GM19238 (cell line): ENCODE data around the gene GSK3B.

Experiments
- DNase-seq: peaks from one replicate; pipeline ENCODE4 v3.0.0; 2011; ENCODE audit warnings: low spot score; ENCODE audit not compliant: insufficient read length

GSK3B gene

DNA sequence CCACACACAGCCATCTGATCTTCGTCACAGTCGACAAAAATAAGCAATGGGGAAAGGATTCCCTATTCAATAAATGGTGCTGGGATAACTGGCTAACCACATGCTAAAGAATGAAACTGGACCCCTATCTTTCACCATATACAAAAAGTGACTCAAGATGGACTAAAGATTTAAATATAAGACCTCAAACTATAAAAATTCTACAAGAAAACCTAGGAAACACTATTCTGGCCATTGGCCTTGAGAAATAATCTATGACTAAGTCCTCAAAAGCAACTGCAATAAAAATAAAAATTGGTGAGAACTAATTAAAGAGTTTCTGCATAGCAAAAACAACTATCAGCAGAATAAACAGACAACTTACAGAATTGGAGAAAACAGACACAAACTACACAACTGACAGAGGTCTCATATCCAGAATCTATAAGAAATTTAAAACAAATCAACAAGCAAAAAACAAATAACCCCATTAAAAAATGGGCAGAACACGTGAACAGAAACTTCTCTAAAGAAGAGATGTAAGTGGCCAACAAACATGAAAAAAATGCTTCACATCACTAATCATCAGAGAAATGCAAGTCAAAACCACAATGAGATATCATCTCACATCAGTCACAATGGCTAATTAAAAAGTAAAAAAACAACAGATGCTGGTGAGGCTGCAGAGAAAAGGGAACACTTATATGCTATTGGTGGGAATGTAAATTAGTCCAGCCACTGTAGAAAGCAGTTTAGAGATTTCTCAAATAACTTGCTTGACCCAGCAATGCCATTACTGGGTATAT, 208.3 kb downstream of the GSK3B start:
- DNase-seq = no peak

DNA sequence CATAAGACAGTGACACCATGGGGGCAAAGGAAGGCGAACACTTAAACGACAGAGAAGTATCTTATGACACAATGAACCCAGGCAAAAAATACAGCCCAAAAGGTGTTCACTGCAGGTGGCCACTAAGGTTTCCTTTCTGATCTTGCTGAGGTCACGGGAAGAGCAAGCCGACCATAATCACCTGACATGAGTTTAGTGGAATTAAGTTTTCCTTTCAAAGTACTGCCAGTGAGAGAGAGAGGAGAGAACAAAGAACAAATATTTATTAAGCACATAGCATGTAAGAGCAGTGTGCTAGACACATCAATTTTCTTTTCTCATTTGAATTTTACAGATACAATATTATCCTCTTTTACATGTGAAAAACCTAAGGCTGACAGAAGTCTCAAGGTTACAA, 210.1 kb downstream of the GSK3B start:
- DNase-seq = no peak

DNA sequence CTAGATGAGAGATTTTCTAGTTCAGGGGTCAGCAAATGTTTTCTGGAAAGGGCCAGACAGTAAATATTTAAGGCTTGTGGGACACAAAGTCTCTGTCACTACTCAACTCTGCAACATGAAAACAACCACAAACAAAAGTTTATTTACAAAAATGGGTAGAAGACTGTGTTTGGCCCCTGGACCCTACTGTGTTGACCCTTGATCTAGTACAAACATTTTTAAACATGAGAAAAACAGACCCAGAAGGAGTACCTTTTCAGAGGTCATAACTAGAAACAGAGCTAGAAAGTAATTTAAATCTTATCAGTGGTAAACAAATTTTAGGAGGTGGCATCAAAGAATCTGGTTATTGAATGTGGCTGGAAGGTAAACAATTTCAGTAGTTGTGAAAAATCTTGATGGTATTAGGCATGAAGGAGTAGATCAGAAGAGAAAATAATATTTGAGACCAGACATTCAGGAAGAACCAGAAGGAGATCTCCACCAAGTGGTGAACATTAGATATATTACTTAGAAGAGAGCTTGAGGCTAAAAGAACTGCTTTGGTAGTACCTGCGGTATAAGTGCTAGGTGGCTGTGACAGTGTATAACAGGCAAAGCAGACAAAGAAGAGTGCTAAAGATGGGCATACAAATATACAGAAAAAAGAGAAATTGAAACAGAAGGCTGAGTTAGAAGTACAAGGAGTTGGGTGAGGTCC, 210.6 kb downstream of the GSK3B start:
- no peak for DNase-seq

DNA sequence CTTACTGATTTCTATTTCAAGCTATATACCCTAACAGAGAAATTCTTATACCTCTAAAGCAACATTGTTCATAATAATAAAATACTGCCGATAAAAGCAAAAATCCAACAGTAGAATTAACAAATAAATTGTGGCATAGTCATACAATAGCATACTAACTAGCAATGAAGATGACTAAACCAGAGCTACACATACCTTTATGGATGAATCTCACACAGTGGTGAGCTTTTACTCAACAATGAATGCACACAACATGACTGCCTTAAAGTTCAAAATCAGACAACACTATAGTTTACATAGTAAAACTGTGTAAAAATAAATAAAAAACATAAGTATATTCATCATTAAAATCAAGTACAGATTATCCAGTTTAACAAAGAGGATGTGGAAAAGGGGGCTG, 213.3 kb downstream of the GSK3B start:
- no peak for DNase-seq

DNA sequence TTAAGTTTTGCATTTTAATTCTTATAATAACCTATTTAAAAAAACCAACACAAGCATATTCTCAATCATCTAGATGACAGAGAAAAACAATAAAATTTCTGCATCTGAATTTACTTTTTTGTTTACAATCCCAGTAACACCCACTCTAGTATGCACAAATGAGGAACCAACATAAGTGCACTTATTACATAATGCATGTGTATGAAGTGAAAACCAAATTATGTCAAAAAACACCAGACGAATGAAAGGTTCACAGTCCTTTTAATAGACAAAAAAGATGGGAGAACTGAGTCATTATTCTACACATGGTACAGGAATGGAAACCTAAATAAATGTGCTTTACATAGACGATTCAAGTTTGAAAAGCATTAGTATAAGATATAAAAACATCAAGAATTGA, 220.6 kb downstream of the GSK3B start:
- no peak for DNase-seq

DNA sequence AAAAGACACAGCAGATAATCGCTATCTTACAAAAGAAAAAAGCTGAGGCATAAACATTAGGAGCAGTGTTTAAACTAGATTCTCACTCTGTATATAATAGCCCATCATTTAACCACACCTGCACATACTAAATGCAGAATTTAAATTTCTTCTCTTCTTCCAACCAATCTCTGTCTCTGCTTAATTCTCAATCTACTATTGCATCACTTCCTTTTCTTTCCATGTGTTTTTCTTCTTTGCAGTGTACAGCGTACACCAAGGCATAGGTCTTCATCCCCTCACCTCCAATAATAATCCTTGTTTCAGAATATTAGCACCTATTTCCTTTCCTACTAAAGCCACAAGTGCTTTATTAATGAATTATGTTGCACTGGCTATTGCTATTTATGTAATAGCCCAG, 221.5 kb downstream of the GSK3B start:
- DNase-seq = no peak

DNA sequence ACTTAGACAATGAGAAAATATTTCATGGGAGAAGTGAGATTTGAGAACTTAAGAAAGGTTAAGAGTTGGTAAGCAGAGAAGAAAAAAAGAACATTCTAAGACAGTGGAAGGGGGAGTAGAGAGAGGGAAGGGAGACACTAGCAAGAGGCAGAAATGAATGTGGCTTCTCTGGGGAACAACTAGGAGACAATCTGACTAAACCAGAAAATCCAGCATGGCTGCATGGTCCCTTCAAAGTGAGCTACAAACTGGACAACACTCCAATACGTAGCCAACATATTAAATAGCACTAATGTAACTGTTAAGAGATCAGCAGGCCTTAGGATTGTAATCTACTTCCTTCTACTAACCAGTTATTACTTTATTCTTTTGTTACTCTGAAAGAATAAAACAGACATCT, 222.7 kb downstream of the GSK3B start:
- DNase-seq = no peak

DNA sequence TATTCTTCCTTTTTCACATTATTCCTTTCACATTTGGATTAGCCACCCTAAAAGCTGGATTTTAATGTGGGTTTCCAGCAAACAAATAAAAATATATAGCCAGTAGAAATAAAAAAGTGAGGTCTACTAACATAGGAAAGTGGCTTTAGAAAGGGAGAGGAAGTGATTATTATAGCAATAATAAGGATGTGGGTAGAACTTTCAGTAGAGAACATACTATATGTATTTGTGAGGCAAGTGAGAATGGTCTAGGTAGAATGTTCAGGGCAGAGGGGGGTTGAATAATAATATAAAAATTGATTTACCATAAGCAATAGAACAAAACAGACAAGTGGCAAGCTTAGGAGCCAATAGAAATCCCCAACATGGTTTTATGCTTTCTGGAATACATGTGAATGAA, 223.7 kb downstream of the GSK3B start:
- DNase-seq = no peak

DNA sequence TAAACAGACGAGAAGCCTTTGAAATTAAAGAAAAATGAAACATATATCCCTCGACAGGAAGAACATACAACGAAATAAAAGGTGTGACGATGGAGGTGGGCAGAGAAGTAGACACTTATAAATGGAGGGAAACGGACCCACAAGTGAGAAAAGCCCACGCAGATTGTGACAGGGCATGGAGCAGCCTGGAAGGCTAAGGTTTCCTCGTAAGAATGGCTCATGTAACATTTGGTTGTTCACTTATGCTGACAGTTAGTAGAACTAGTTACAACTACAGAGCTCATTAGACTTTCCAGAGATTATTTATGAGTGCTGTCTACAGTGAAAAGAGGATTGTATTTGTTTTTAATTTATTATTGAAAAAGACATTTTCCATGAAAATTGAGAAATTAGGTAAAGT, 229.8 kb downstream of the GSK3B start:
- no peak for DNase-seq

DNA sequence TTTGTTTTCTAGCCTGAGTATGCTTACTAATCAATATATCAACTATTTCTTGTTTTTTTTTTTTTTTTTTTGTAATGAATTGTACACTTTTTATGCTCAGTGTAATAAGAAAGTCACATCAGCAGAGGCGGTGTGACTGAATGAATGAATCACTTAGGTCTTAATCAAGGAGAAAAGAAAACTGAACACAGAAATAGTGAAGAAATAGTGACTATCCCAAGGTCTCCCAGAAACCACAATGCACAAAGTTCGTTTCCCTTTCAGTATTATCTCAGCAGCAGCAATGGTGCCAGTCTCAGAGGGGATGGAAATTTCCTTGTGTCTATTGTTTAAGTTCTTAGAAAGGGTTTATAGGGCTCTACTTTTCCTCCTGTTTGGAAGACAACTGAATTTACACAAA, 231.6 kb downstream of the GSK3B start:
- DNase-seq = no peak

DNA sequence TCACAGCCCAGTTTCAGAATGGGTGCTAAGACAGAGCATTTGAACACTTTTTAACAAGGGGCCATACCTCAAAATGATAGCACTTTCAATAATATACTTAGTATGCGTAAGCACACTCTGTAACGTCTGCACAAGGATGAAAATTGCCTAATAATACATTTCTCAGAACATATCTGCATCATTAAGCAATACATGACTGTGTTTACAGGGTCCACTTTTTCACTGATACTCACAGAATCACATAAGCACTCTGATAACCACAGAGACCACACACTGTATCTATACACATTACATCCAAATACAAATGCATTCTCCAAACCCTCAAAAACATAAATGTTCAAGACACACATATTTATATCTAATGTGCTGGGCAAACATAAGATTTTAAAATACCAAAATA, 232.6 kb downstream of the GSK3B start:
- no peak for DNase-seq

DNA sequence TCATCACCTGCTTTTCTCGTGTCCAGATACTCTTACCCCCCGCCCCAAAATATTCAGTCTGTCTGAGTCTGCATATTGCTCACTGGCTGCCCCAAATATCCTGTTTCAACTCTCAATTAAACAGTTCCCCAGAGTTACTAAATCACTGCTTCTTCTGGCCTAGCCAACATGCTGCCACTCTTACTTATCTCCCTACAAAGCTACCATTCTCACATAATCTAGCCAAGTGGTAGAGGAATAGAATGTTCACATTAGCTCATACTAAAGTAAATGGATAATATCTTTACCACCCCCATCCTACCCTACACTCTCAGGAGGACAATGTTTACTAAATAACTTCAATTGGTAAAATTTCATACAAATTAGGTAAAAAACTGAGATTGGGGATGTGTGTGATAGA, 234.5 kb downstream of the GSK3B start:
- no peak for DNase-seq

DNA sequence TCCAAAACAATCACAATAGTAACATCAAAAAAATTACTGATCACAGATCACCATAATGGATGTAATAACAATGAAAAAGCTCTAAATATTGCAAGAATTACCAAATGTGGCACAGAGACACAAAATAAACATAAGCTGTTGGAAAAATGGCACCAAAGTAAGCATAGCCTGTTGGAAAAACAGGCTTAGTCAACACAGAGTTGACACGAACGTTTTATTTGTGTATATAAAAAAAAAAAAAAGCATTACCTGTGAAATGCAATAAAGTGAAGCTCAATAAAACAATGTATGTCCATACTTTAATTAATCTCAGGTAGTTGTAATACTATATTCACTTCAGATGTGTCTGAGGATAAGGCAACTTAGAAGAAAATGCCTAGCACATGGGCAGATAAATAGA, 235.3 kb downstream of the GSK3B start:
- DNase-seq = no peak

DNA sequence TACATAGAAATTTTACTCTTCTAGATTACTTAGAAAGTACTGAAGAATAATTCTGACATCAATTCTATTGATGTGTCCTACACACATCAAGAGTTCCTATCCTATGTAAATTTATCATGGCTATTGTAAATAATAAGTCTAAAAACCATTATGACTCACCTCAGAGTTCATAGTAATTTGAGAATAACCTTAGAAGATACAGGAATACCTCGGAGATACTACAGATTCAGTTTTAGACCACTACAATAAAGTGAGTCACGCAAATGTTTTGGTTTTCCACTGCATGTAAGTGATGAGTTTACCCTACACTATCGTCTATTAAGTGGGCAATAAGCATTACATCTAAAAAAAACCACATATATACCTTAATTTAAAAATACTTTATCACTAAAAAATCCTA, 237.6 kb downstream of the GSK3B start:
- no peak for DNase-seq

DNA sequence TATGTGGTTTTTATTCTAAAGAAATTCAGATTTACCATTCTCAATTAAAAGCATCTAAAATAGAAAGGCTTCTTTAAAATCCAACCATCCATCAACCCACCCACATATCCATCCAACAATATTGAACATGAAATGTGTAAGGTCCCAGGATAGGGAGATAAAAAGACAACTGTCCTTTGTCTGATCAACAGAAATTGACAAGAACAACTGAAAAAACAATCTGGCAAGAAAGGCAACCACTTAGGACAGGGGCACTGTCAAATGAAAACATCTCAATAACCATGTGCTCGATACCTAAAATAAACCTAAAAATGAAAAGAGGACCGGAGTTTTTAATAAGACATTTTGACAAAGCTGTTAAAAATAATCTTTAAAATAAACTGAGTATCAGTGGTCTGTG, 245.1 kb downstream of the GSK3B start:
- no peak for DNase-seq

DNA sequence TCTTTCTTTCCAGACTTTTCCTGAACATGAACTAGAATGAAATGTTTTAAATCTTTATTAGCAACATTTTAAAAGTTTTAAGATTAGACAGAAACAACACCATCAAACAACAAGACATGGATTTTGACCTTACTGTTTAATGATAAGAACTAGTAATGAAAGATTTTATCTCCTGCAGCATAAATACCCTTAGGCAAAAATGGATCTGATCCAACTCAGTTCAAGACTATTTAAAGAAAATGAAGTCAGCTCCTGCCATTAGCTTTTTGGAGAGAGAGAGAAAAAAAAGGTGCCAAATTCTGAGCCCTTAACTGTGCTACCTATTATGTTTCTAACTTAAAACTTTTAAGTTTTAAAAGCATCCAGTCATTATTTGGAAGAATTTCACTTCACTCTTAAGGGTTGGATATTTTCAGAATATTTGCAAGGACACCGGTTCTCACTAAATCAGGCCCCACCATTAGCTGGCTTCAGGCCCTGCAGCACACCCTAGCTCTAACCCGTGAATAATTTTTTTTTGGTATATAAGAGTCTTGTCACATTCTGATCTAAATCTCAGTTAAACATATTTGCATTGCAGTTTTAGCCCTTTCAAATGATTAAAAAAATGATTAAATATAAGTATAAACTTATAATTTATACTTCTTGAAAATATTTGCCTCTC, 252.3 kb downstream of the GSK3B start:
- no peak for DNase-seq

DNA sequence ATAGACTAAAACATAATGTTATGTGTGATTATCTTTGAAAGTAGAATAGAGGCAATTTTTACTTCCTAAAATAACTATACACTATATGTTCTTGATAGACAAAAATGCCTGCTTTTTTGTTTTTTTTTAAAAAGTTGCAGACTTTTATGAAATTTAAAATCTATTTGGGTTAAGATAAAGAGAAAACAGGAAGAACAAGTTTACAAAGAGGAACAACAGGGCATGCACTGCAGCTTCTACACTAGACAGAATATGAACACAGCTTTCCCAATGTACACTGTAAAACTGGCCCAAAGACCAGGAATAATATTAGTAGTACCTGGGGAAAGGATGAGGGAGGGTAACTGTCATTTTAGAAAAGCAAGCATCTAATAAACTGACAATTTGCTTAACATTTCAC, 258.7 kb downstream of the GSK3B start:
- DNase-seq = no peak

DNA sequence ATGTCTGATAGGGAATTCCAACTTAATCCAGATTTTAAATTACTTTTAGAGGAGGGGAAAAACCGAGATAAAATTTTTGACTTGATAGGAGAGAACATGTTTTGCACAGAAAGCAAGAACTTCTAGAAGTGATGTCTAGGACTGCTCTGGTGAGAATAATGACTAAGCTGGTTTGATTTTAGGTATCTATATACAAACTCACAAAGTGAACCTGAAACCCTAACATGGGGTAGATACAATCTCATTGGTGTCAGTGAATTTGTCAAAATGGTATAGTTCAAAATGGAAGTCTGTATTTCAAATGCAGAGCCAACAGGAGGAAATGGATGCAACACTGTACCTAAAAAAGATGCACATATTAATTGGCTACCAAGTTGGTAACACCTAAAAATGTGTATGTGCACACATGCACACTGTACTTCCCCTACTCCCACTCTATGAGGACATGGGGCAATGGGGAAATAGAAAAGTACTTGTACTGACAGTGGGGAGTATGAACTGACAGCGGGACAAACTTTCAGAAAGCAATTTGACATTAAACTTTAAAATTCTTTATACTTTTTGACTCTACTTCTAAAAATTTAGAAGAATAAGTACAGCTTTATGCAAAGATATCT, 259.4 kb downstream of the GSK3B start:
- DNase-seq = no peak

DNA sequence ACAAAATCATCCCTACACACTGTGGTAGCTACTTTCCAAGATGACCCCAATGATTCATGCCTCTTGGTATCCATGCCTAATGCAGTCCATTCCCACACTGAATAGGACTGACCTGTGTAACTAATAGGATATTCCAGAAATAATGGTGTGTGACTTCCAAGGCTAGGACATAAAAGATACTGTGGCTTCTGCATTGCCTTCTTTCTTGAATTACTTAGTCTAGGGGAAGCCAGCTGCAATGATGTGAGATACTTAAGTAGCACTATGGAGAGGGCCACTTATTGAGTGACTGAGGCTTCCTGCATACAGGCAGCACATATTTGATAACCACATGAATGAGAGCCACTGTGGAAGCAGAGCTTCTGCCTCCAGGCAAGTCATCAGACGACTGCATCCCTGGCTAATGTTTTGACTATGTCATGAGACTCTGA, 262.3 kb downstream of the GSK3B start:
- no peak for DNase-seq

DNA sequence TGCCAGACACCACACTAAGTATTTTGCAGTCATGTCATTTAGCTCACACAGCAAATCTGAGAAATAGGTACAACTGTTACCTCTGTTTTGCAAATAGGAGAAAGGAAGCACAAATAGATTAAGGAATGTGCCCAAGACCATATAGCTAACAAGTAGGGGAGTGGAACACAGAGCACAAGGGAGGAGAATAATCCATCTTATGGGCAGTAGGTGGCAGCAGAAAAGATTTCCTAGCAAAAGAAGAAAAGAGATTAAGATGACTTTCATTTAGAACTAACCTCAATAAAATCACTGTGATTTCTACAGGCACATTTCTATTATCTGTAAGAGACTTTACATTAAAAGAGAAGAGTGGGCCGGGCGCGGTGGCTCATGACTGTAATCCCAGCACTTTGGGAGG, 263.2 kb downstream of the GSK3B start:
- no peak for DNase-seq

DNA sequence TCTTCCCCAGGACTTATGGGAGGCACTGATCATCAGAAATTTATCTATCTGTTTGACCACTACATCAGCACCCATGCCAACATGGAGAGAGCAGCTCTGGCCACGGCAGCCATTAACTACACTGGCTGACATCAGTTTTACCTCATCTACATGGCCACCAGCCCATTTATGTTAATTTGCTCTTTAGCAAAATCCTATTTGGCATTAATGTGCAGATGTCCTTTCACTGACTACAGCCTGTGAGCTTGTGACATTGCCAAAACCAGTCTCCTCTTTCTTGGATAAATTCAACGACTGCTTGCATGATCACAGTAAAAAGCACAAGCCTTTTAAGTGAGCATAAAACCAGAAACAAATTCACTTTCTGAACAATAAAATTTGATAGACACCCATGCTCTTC, 264.8 kb downstream of the GSK3B start:
- no peak for DNase-seq
